CD4-positive, alpha-beta T cell treated with Interleukin-17A for 4 hours (primary cell): Measurements from ENCODE around the gene CEBPA.
"Not testable (repeated sequence)": the region's sequence is repeated elsewhere in the genome, so short reads cannot be mapped to it uniquely, and the experiment has no call there.

Source experiments
- DNase-seq: peaks from one replicate; pipeline ENCODE4 v3.0.0-alpha.2; 2020; ENCODE audit warnings: mixed read lengths

The CEBPA gene

GRCh38 chr19:33300009-33300893 lies 2.1 kb downstream of the CEBPA start:
- no peak for DNase-seq

- DNase-seq = no peak
Observed at GRCh38 chr19:33299051-33299688, 3.2 kb downstream of the CEBPA start.

- no peak for DNase-seq
Observed at GRCh38 chr19:33298146-33298911, 4.0 kb downstream of the CEBPA start.

- no peak for DNase-seq
Observed at GRCh38 chr19:33297401-33298145, 4.8 kb downstream of the CEBPA start.

GRCh38 chr19:33296488-33296971 lies 5.8 kb downstream of the CEBPA start:
- DNase-seq = no peak

GRCh38 chr19:33295621-33296487 lies 6.5 kb downstream of the CEBPA start:
- DNase-seq = no peak

- DNase-seq = not testable (repeated sequence)
Observed at GRCh38 chr19:33295046-33295445, 7.3 kb downstream of the CEBPA start.

- DNase-seq = no peak
Observed at GRCh38 chr19:33294058-33294798, 8.1 kb downstream of the CEBPA start.

GRCh38 chr19:33293255-33294057 lies 8.9 kb downstream of the CEBPA start:
- DNase-seq = no peak

- DNase-seq = no peak
Observed at GRCh38 chr19:33292595-33293254, 9.6 kb downstream of the CEBPA start.

GRCh38 chr19:33291623-33292534 lies 10.5 kb downstream of the CEBPA start:
- no peak for DNase-seq

GRCh38 chr19:33290956-33291622 lies 11.2 kb downstream of the CEBPA start:
- DNase-seq = no peak

- DNase-seq = no peak
Observed at GRCh38 chr19:33290082-33290815, 12.1 kb downstream of the CEBPA start.

- DNase-seq = no peak
Observed at GRCh38 chr19:33289261-33289660, 13.1 kb downstream of the CEBPA start.

- no peak for DNase-seq
Observed at GRCh38 chr19:33288666-33289065, 13.7 kb downstream of the CEBPA start.

GRCh38 chr19:33287927-33288326 lies 14.4 kb downstream of the CEBPA start:
- DNase-seq = no peak

GRCh38 chr19:33287438-33287837 lies 14.9 kb downstream of the CEBPA start:
- DNase-seq = no peak
